ENCODE results near the gene MSL3B.

MSL3B gene

DNA sequence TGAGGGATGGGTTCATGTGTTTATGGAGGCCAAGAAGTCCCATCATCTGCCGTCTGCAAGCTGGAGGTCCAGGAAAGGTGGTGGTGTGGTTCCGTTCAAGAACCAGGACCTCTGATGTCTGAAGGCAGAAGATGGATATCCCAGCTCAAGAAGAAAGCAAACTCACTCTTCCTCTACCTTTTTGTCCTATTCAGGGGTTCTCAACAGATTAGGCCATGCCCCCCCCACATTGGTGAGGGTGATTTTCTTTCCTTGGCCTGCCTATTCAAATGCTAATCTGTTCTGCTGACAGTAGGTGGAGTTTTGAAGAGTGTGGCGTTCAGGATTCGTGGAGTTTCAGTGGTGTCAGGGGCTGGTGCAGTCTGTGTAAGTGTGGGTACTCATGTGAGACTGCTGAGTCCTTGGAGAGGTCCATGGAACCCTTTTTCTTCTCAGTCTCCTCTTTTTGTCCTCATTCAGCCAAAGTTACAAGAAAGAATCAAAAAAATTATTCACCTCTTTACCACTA, 5.9 kb downstream of the MSL3B start (continued):
- TF ChIP-seq NFRKB (IDR thresholded peaks at IDR 0.05; ENCODE audit: low read depth): no peak
- no peak for TF ChIP-seq HDAC1 (IDR thresholded peaks at IDR 0.05)
- no peak for TF ChIP-seq BRD4 (IDR thresholded peaks at IDR 0.05)
- no peak for TF ChIP-seq ZNF263 (CRISPR knock-in tag; IDR thresholded peaks at IDR 0.05; ENCODE audit: borderline replicate concordance)
- TF ChIP-seq HEY1 (CRISPR knock-in tag; IDR thresholded peaks at IDR 0.05; ENCODE audit: borderline replicate concordance): no peak
- no peak for TF ChIP-seq RBM22 (IDR thresholded peaks at IDR 0.05; ENCODE audit: low read depth, low read length, poor library complexity, severe bottlenecking)
- no peak for TF ChIP-seq RNF2 (IDR thresholded peaks at IDR 0.05)
- TF ChIP-seq MTA1 (IDR thresholded peaks at IDR 0.05; ENCODE audit: borderline replicate concordance): no peak

DNA sequence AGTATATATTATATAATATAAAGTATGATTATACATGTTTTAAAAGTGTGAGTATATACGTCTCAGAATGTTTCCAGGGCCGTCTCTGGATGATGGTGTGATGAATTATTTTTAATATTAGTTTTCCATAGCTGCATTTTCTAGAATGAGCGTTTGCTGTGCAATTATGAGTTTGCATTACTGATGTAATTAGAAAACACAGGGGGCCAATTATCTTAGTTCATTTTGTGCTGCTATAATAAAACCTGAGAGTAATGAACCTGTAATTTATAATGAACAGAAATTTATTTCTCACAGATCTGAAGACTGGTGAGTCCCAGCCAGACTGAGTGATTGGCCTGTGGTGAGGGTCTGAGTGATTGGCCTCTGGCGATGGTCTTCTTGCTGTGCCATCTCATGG, 9.9 kb downstream of the MSL3B start:
- Histone ChIP-seq H3K4me1 (replicated peaks in 1 of 2; ENCODE audit: control insufficient read depth in 2 of 2, insufficient read depth in 2 of 2, low read length in 2 of 2) (peaks cover 12 to 14% of the 10 kb centered on the region in 2 experiments; a peak in 4 of 5 replicates), H3K9me1 (ENCODE audit: control insufficient read depth, insufficient read depth, low read length) (no peaks in the 10 kb centered on the region), H3K27ac (ENCODE audit: extremely low read depth, low read depth, low read length) (no peak overlapping the region; the same call in 2 of the 3 replicates), H3K36me3 (ENCODE audit: control insufficient read depth, insufficient read depth, low read length) (peaks cover 4% of the 10 kb centered on the region; the same call in 2 of the 3 replicates), H3K27me3 (ENCODE audit: control insufficient read depth in 2 of 2, insufficient read depth in 2 of 2, low read length in 2 of 2) (no peaks in the 10 kb centered on the region), H4K20me1 (replicated peaks; ENCODE audit: control insufficient read depth, insufficient read depth, low read length) (no peaks in the 10 kb centered on the region), H3K4me2 (ENCODE audit: insufficient read depth, low read length) (no peak overlapping the region), H2AFZ (ENCODE audit: low read depth, low read length) (no peak overlapping the region), H3K4me3 (no peak overlapping the region), H3K9me3 (replicated peaks; ENCODE audit: control insufficient read depth, insufficient read depth, low read depth, low read length) (no peaks in the 10 kb centered on the region), H3K79me2 (ENCODE audit: control insufficient read depth, insufficient read depth, low read length) (peaks cover 11% of the 10 kb centered on the region), H3K9ac (ENCODE audit: insufficient read depth in 1 of 2, low read depth in 2 of 2, low read length in 2 of 2) (no peak overlapping the region; a peak in 1 of 4 replicates)
- FAIRE-seq (no peak), DNase-seq (ENCODE audit: extremely low read depth in 1 of 4, low spot score in 3 of 4) (no peak), ATAC-seq (no peak)
- in situ Hi-C loops (cut with MboI): loop anchor here (25.0 kb wide), 1 partner anchor 679 kb away; no protein-coding TSS in a partner anchor
- POLR2A ChIA-PET: interaction anchor here (1.0 to 1.7 kb wide), 4 partner anchors 9 to 18 kb away, joined by 4 to 7 read pairs (median 5); partner anchors contain the start of gene MSL3B
- intact Hi-C loops (cut with micrococcal nuclease): loop anchor here (2.0 to 10.0 kb wide), 4 partner anchors 56 to 1256 kb away; no protein-coding TSS in a partner anchor
- CTCF ChIA-PET (ENCODE audit: low intra/inter-chr PET ratio): interaction anchor here (0.6 to 1.3 kb wide), 3 partner anchors 57 to 115 kb away, joined by 3 to 6 read pairs (median 3); no protein-coding TSS in a partner anchor
- no TSS peak for BruUV-seq (replicated peaks)
- 49% methylated on average over 4 of the region's 4 CpGs for WGBS (ENCODE audit: insufficient coverage, low coverage, missing lambda C conversion rate)
- TF ChIP-seq ZNF780A (CRISPR knock-in tag; IDR thresholded peaks at IDR 0.05) (no peak), CBX8 (IDR thresholded peaks at IDR 0.05; ENCODE audit: borderline replicate concordance, extremely low read depth, low read depth, low read length, poor library complexity, severe bottlenecking) (no peak), ZNF830 (CRISPR knock-in tag; IDR thresholded peaks at IDR 0.05) (no peak), NCOA6 (IDR thresholded peaks at IDR 0.05) (no peak), ZNF140 (CRISPR knock-in tag; IDR thresholded peaks at IDR 0.05) (no peak), ZNF586 (CRISPR knock-in tag; conservative IDR thresholded peaks at IDR 0.05) (no peak), E2F4 (CRISPR knock-in tag; IDR thresholded peaks at IDR 0.05; ENCODE audit: low read depth) (no peak), SRSF9 (IDR thresholded peaks at IDR 0.05; ENCODE audit: borderline replicate concordance, low read depth, low read length) (no peak), ZFP30 (CRISPR knock-in tag; IDR thresholded peaks at IDR 0.05; ENCODE audit: borderline replicate concordance) (no peak), ZNF239 (CRISPR knock-in tag; IDR thresholded peaks at IDR 0.05) (no peak), ZNF174 (CRISPR knock-in tag; IDR thresholded peaks at IDR 0.05) (no peak), KAT2B (IDR thresholded peaks at IDR 0.05; ENCODE audit: low read depth, low read length) (no peak), SMARCB1 (IDR thresholded peaks at IDR 0.05; ENCODE audit: insufficient read length, low read depth) (no peak)
- TF ChIP-seq, protein P1, sequence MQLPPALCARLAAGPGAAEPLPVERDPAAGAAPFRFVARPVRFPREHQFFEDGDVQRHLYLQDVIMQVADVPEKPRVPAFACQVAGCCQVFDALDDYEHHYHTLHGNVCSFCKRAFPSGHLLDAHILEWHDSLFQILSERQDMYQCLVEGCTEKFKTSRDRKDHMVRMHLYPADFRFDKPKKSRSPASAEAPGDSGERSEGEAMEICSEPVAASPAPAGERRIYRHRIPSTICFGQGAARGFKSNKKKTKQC (CRISPR knock-in tag; IDR thresholded peaks at IDR 0.05): no peak

Measured in K562 (cell line).